ENCODE measurements around the gene SHISAL1. TPM values are rescaled to one million over a fixed set of nuclear protein-coding genes. Genes with fewer than 3 reads are reported as not detected.
"Not testable (repeated sequence)": the region's sequence is repeated elsewhere in the genome, so short reads cannot be mapped to it uniquely, and the experiment has no call there.

The SHISAL1 gene
- polyA plus RNA-seq, 1 donor, result 14.9 TPM

DNA sequence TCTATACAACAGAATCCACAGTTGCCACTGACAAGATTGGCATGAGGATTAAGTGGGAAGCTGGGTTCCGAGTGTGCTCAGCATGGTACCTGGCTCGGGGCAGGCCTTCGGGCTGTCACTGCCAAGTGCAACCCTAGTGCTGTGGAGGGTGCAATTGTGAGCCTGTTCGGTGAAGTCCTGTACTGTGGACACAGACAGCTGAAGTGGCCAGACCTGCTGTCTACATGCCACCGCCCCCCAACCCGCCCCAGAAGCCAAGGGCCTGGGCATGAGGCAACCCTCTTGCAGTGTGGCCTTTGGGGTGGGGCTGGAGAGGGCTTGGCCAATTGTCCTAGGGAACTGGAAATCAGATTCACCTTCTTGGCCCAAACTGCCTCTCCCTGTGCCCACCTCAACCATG lies 15.6 kb upstream of the SHISAL1 start:
- DNase-seq, result no peak

DNA sequence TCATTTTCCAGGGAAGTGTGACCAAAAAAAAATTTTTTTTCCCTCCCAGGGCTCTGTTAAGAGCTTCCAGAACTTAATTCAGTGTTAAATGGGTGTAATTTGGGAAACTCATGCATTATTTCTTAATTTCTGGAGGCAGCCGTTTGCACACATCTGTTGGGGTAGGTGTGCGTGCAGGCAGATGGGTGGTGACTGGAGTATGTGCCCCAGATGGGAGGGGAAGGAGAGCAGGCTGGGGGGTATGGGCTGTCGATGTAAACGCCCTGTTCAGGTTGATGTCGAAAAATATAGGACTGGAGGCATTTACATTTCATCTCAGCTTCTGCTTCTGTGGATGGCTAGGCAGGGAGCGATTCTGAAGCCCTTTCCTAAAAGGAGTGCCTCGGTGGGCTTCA lies 13.7 kb upstream of the SHISAL1 start:
- no peak for DNase-seq

- peak; percentile 64 for DNase-seq
These were observed 13.2 kb upstream of the SHISAL1 start for GRCh38 chr22:44325718-44326490.

GRCh38 chr22:44323140-44323790 lies 10.5 kb upstream of the SHISAL1 start:
- not testable (repeated sequence) for DNase-seq

DNA sequence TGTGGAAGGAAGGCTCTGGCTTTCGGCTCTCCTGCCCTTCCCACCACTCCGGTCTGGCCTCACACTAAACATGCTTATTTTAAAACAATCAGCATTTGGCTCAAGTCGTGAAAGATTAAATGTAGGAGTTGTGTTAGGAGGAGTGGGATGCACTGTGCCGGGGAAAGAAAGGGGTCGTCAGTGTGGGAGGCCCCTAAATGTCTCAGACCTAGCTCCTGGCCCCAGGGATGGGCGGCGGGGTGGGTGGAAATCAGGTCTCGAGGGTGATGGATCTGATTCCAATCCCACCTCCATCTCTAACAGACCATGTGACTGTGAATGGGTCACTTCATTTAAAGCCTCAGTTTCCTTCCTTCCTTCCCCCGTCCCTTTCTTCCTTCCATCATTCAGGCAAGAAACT lies 6.9 kb upstream of the SHISAL1 start:
- DNase-seq, result no peak

DNA sequence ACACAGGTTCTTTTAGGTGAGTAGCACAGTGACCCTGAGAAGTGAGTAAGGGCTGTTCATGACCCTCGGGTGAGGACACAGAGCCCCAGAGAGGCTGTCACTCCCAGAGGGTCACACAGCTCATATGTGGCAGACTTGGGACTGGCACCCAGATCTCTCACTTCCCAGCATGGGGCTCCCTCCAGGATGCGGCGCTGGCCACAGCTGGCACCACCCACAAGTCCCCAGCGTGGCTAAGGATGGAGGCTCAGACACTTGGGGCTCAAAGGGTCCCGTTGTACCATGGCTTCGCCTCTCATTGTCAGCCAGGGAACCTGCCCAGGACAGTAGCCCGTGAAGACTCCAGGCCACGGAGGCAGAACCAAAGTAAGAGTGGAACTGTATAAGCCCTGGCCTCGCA lies 6.0 kb upstream of the SHISAL1 start:
- no peak for DNase-seq

GRCh38 chr22:44317886-44318637 lies 5.3 kb upstream of the SHISAL1 start:
- no peak for DNase-seq

DNA sequence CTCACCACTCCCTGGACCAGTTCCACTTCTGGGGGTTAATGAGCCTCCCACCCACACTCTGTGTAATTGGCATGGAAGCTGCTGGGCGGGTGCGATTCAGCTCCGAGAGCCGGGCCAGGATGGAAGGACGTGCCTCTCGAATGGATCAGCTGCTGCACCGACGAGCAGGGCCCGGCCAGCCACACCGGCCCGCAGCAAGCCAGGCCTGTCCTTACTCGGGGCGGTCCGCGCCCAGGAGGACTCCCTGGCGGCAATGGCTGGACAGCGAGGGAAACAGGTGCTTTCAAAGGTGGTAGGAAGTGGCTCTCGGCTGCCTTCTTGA lies 4.3 kb upstream of the SHISAL1 start:
- no peak for DNase-seq

GRCh38 chr22:44316393-44317122 lies 3.8 kb upstream of the SHISAL1 start:
- no peak for DNase-seq

DNA sequence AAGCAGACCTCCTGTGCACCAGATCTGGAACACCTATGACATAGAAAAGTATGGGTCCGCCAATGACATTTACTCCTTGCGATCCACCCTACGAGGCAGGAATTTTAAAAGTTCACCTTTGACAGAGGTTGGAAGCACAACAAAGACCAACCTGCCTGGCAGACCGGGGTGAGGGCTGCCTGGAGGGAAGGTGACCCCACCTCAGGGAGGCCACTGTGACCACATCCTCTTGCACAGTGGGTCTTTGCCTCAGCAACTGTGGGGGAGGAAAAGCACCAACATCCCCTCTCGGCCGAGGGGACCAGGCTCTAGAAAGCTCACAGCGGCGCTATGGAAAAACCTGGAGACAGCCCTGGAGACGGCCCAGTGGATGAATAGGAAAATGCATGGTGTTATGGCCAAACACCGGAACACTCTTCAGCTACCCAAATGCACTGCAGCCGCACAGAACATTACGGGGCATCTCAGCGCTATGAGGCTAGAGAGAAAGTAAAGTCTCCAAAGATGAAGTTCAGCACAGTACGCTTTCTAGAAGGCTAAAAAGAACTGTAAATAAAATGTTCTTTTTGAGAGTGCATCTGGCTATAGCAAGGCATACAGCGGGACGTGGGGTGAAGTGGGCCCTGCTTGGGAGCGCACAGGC lies 1.8 kb upstream of the SHISAL1 start:
- no peak for DNase-seq

- no peak for DNase-seq
These were observed 745 bp upstream of the SHISAL1 start for GRCh38 chr22:44313385-44314006.

- no peak for DNase-seq
These were observed 938 bp downstream of the SHISAL1 start for GRCh38 chr22:44311855-44312170.

DNA sequence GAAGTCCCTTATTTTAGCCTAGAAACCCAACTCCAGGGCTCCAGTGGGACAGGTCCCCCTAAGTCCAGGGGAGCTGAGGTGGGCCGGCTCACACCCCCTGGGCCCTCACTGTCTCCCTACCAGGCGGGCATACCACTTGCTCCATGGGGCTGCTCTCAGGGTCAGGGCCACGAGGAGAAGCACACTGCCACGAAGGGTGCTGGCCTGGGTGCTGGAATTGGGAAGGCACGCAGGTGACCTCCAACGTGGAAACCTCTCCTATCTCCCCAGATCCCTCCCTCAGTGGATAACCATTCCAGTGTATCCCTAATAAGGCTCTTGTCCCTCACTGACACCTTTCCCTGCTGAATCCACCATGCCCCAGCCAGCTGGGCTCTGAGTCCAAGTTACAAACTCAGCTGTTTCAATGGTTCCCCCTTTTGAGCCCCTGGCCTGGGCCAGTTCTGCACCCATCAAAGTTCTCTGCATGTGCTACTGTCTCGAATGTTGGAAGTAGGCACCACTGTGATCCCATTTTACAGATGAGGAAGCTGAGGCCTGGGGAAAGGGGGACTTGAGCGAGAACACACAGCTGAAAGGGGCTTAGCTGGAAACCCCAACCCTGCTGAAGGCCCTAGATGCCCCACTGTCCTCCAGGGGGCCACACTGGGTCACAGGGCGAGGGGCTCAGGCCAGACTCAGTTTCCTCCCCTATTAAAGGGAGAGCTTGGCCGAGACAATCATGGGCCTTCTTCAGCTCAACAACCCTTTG lies 1.5 kb downstream of the SHISAL1 start:
- no peak for DNase-seq

DNA sequence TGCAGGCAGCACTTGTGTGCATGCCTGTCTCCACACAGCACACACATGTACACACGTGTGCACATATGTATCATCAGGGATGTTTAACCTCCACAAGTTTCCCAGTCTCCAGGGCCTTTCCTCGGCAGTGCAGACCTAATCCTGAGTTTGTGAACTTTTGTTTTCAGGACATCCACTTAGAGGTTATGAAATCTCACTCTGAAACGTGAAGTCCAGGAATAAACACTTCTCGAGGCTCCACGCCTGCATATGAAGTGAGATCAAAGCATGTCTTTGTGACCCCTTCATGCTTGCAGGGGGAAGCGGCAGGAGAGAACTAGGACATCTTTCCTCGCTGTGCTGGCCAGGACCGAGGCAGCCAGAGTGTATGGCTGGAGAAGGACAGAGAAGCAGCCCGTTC lies 3.1 kb downstream of the SHISAL1 start:
- no peak for DNase-seq

GRCh38 chr22:44309137-44309536 lies 3.6 kb downstream of the SHISAL1 start:
- no peak for DNase-seq

- DNase-seq, result no peak
These were observed 5.1 kb downstream of the SHISAL1 start for GRCh38 chr22:44307509-44308169.

DNA sequence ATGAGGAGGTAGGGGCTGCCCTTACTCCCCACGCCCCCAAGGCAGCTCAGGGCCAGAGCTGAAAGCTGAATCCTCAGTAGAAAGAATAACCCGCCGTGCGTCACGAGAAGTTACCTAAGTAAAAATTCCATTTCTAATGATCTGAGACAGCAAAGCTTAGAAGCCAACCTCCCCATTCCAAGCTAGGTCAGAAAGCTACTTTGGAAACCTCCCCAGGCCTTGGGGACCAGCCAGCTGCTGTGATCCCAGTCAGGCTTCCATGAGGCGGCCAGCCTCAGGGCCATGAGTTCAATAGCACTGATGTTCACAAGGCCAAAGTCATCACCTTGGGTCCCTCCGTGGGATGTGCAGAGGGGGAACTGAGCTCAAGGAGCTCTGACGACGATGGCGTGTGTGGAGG lies 6.9 kb downstream of the SHISAL1 start:
- DNase-seq, result no peak

- no peak for DNase-seq
These were observed 7.3 kb downstream of the SHISAL1 start for GRCh38 chr22:44305455-44305854.

DNA sequence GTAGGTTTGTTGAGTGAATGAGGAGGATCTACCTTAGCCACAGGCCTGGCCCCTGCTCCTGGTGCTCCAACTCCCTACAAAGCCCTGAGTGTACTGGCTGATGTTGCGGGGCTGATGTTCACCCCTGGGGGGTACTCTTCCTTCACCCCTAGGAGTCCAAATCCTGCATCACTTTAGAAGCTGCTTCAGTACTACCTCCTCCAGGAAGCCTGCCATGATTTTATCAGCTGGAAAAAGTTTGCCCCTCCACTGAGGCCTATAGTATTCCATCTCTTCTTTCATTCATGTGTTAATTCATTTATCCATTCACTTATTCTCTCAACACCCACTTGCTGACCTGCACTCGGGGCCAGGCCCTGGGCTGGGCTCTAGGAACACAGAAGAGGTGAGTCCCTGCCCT lies 7.8 kb downstream of the SHISAL1 start:
- DNase-seq, result no peak

GRCh38 chr22:44304354-44304753 lies 8.4 kb downstream of the SHISAL1 start:
- no peak for DNase-seq

- DNase-seq, result not testable (repeated sequence)
These were observed 10.4 kb downstream of the SHISAL1 start for GRCh38 chr22:44302363-44302762.
